GM23338 (cell line): ENCODE results near the gene F2RL2. TPM values are rescaled to one million over a fixed set of nuclear protein-coding genes. Genes with fewer than 3 reads are reported as not detected.

Source experiments
- polyA plus RNA-seq: library from polyadenylated mRNA; unstranded; fragments of >200 nt; fragmentation: Nextera tagmentation; extraction: Ambion mirVana; gene quantifications from 2 replicates; pipeline ENCODE4 v1.2.1, GENCODE V29; 2016
- total RNA-seq: library from RNA; depleted of rRNA; stranded (reverse); fragments of >200 nt; shearing (Covaris generic); gene quantifications from 2 replicates; pipeline ENCODE4 v1.2.3, GENCODE V29; 2014; rRNA removed

Gene F2RL2
- total and polyA plus RNA-seq, 2 experiments from 2014 or later = 0.42 to 0.70 TPM

Other genes starting within 250 kb of the F2RL2 start
- 55.8 and 86.5 TPM in 2 replicates for gene IQGAP2, start 220.1 kb downstream of the F2RL2 start, total RNA-seq
- 57.3 and 60.0 TPM in 2 replicates for gene IQGAP2, start 220.1 kb downstream of the F2RL2 start, polyA plus RNA-seq
- gene F2R, start 92.7 kb upstream of the F2RL2 start, total RNA-seq = 20.3 and 26.0 TPM in 2 replicates
- 12.8 and 15.0 TPM in 2 replicates for gene F2R, start 92.7 kb upstream of the F2RL2 start, polyA plus RNA-seq
- 27.1 and 32.1 TPM in 2 replicates for gene F2RL1, start 195.6 kb upstream of the F2RL2 start, total RNA-seq
- 15.3 and 16.2 TPM in 2 replicates for gene F2RL1, start 195.6 kb upstream of the F2RL2 start, polyA plus RNA-seq
- gene S100Z, start 226.6 kb upstream of the F2RL2 start, total RNA-seq = not detected in 2 replicates
- not detected in 2 replicates for gene S100Z, start 226.6 kb upstream of the F2RL2 start, polyA plus RNA-seq